Esophagus (tissue), 2 donors: ENCODE measurements around the gene CAMK1D. TPM values are rescaled to one million over a fixed set of nuclear protein-coding genes. Genes with fewer than 3 reads are reported as not detected.

ENCODE experiments used
- H3K27ac ChIP-seq, 2 donors: one replicate each; pipeline ENCODE4 v1.5.1; 2013; ENCODE audit warnings: low read depth in 2 of 2, mild to moderate bottlenecking in 2 of 2, inconsistent platforms in 1 of 2, low read length in 1 of 2, moderate library complexity in 1 of 2
- H3K27me3 ChIP-seq, 2 donors: one replicate each; pipeline ENCODE4 v1.6.1; 2013; ENCODE audit warnings: low read length in 2 of 2, control low read depth in 1 of 2, mild to moderate bottlenecking in 1 of 2; ENCODE audit not compliant: insufficient read depth in 2 of 2, control insufficient read depth in 1 of 2
- H3K36me3 ChIP-seq, 2 donors: one replicate each; pipeline ENCODE4 v1.6.1; 2013; ENCODE audit warnings: low read length in 1 of 2; ENCODE audit not compliant: control insufficient read depth in 2 of 2, insufficient read depth in 2 of 2
- H3K4me1 ChIP-seq, 2 donors: one replicate each; pipeline ENCODE4 v1.6.1; 2013; ENCODE audit warnings: low read length in 1 of 2; ENCODE audit not compliant: control insufficient read depth in 2 of 2, insufficient read depth in 2 of 2
- H3K4me3 ChIP-seq, 2 donors: one replicate each; pipeline ENCODE4 v1.5.1; 2013; ENCODE audit warnings: low read length in 2 of 2, mild to moderate bottlenecking in 2 of 2, low read depth in 1 of 2, moderate library complexity in 1 of 2
- H3K9me3 ChIP-seq, 2 donors: one replicate each; pipeline ENCODE4 v1.6.1; 2013; ENCODE audit warnings: mild to moderate bottlenecking in 2 of 2, low read depth in 1 of 2, low read length in 1 of 2, moderate library complexity in 1 of 2; ENCODE audit not compliant: control insufficient read depth in 2 of 2, insufficient read depth in 1 of 2
- WGBS, 2 donors: extraction: QIAGEN DNeasy Blood & Tissue Kit; methylation state at CpG; one replicate each; pipeline ENCODE4 v1.1.7; 2013; 5-methylcytosine and 5-hydroxymethylcytosine counted together
- polyA plus RNA-seq, 2 donors: library from polyadenylated mRNA; stranded (reverse); fragments of 200-250 nt; gene quantifications; one replicate each; pipeline ENCODE4 v1.2.3, GENCODE V29; 2013
- donor health status: healthy with polysubstance abuse.
- donor health status: Bipolar disorder and iron deficiency.

CAMK1D gene
- polyA plus RNA-seq, 2 donors = 5.4 to 5.6 TPM

DNA sequence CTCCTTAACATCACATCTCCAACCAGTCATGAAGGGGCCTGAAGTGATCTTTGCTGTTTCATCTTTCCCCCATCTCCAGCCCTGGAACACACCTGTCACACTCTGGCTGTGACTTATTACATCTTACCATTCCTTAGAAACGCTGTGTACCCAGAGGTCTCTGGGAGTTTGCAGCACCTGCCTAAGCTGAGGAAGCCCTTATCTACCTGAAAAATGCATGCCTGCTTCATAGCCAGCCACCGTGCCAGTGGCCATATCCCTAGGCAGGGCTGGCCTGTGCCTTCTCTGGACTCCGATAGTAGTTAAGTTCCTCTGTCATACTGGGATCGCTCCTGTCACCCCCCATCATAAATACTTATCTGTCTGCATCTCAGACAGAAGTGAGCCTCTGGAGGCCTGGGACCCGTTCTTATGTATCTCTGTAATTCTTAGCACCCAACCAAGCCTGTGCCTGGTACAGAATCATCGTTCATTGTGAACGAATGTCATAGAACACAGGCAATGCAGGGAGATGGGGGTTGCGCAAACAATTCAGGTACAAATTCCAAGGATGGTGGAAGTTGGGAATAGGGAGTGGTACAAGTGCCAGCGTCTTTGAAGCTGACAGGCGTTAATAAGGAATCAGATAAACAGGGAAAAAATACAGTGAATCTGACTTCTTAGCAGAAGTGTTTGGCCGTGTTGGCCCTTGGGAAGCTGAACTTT lies 254.6 kb downstream of the CAMK1D start:
- no peaks in the 10 kb centered on the region for H3K27me3 ChIP-seq
- H3K9me3 ChIP-seq = no peaks in the 10 kb centered on the region
- H3K27ac ChIP-seq = peak overlapping the region in 1 of 2 donors; percentile 76
- H3K36me3 ChIP-seq = no peaks in the 10 kb centered on the region
- no peak overlapping the region for H3K4me3 ChIP-seq
- WGBS, 2 donors = 80 to 95% methylated on average over 11 of the region's 11 CpGs
- H3K4me1 ChIP-seq = peaks cover 0 to 13% of the 10 kb centered on the region in 2 donors

DNA sequence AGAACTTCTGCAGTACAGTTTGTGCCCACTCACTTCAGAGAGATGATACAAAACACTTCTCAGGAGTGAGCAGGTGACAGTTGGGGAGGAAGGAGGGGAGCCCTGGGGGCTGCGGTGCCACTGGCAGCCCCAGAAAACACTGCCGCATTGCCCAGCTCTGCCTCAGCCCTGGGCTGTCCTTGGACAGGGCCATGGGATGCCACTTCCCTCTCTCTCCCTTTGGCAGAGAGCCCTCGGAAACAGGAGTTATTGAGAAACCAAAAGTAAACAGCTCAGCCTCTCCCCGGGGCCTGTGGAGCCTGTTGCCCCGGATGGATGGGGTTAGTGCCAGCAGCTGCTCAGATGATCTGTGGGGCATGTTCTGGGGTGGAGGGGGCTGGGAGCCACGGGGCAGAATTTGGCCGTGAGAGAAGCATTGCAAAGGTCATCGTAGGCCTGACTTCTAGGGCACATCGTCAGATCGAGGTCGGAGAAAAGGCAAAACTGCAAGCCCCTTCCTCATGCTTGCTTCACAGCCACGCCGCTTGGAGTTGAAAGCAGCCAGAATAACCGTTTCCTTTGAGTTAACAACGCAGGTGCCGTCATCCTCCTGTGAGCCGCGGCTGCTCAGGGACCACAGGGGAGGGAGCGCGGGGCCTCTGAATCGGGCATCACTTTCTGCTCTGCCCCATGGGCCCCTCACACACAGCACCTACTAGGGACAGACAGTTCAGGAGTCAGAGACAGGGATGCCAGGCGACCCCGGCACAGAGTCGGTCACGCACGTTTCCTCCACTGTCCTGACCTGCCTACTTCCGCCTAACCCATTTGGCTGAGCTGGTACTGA lies 256.4 kb downstream of the CAMK1D start:
- H3K4me3 ChIP-seq = peak overlapping the region; percentile 28 to 45
- WGBS, 2 donors = 24% methylated on average over 27 of the region's 27 CpGs
- H3K36me3 ChIP-seq = no peaks in the 10 kb centered on the region
- H3K27ac ChIP-seq = peak overlapping the region; percentile 85 to 95
- H3K9me3 ChIP-seq = no peaks in the 10 kb centered on the region
- H3K4me1 ChIP-seq = peaks cover 0 to 13% of the 10 kb centered on the region in 2 donors
- H3K27me3 ChIP-seq = no peaks in the 10 kb centered on the region

GRCh38 chr10:12606461-12606860 lies 257.1 kb downstream of the CAMK1D start:
- 52 to 53% methylated on average over 12 of the region's 12 CpGs for WGBS, 2 donors
- peak overlapping the region in 1 of 2 donors; percentile 45 for H3K4me3 ChIP-seq

DNA sequence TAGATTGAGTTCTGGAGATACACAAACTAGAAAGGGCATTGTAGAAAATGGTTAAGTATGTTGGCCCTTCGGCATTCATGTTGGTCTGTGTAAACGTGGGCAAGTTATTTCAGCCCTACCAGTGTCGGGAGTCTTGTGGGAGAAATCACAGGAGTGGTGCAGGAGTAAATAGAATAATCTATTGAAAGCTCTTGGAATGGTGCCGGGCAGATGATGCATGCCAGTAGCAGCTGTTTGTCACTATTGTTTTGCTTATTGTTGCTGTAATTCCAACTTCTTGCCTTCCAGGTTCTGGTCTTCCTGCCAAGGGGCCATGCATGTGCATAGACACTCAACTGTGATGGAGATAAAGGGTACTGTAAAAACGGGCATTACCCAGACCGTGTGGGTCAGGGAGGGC lies 259.4 kb downstream of the CAMK1D start:
- Histone ChIP-seq H3K27ac (no peak overlapping the region), H3K36me3 (no peaks in the 10 kb centered on the region), H3K4me3 (no peak overlapping the region), H3K27me3 (no peaks in the 10 kb centered on the region), H3K9me3 (no peaks in the 10 kb centered on the region), H3K4me1 (peaks cover 0 to 13% of the 10 kb centered on the region in 2 donors)
- WGBS, 2 donors = 57 to 63% methylated on average over 6 of the region's 6 CpGs

More at GRCh38 chr10:12606461-12606860, 257.1 kb downstream of the CAMK1D start:
- peak overlapping the region; percentile 85 to 95 for H3K27ac ChIP-seq
- peaks cover 0 to 13% of the 10 kb centered on the region in 2 donors for H3K4me1 ChIP-seq
- no peaks in the 10 kb centered on the region for H3K36me3 ChIP-seq
- no peaks in the 10 kb centered on the region for H3K27me3 ChIP-seq
- H3K9me3 ChIP-seq = no peaks in the 10 kb centered on the region

DNA sequence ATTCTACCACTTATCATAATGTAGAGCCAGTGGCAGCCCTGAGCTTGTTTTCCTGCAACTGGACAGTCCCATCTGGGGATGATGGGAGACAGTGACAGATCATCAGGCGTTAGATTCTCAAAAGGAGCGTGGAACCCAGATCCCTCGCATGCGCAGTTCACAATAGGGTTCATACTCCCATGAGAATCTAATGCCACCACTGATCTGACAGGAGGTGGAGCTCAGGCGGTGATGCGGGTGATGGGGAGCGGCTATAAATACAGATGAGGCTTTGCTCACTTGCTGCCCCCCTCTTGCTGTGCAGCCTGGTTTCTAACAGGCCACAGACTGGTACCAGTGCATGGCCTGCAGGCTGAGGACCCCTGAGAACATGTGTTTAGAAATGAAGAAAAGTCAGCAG lies 260.1 kb downstream of the CAMK1D start:
- H3K27ac ChIP-seq = no peak overlapping the region
- H3K4me3 ChIP-seq = no peak overlapping the region
- no peaks in the 10 kb centered on the region for H3K36me3 ChIP-seq
- no peaks in the 10 kb centered on the region for H3K27me3 ChIP-seq
- peaks cover 0 to 13% of the 10 kb centered on the region in 2 donors for H3K4me1 ChIP-seq
- H3K9me3 ChIP-seq = no peaks in the 10 kb centered on the region
- WGBS, 2 donors = 91 to 96% methylated on average over 7 of the region's 7 CpGs

- Histone ChIP-seq H3K36me3 (no peaks in the 10 kb centered on the region), H3K27ac (no peak overlapping the region), H3K9me3 (no peaks in the 10 kb centered on the region), H3K4me1 (peaks cover 0 to 3% of the 10 kb centered on the region in 2 donors), H3K4me3 (no peak overlapping the region), H3K27me3 (no peaks in the 10 kb centered on the region)
- WGBS, 2 donors = 92 to 94% methylated on average over 5 of the region's 5 CpGs
Measured at GRCh38 chr10:12613136-12613535, 263.8 kb downstream of the CAMK1D start.

GRCh38 chr10:12614177-12614995 lies 265.0 kb downstream of the CAMK1D start:
- 86 to 88% methylated on average over 9 of the region's 9 CpGs for WGBS, 2 donors
- no peak overlapping the region for H3K27ac ChIP-seq
- H3K4me1 ChIP-seq = peaks cover 0 to 3% of the 10 kb centered on the region in 2 donors
- no peak overlapping the region for H3K4me3 ChIP-seq
- H3K36me3 ChIP-seq = no peaks in the 10 kb centered on the region
- no peaks in the 10 kb centered on the region for H3K9me3 ChIP-seq
- no peaks in the 10 kb centered on the region for H3K27me3 ChIP-seq

DNA sequence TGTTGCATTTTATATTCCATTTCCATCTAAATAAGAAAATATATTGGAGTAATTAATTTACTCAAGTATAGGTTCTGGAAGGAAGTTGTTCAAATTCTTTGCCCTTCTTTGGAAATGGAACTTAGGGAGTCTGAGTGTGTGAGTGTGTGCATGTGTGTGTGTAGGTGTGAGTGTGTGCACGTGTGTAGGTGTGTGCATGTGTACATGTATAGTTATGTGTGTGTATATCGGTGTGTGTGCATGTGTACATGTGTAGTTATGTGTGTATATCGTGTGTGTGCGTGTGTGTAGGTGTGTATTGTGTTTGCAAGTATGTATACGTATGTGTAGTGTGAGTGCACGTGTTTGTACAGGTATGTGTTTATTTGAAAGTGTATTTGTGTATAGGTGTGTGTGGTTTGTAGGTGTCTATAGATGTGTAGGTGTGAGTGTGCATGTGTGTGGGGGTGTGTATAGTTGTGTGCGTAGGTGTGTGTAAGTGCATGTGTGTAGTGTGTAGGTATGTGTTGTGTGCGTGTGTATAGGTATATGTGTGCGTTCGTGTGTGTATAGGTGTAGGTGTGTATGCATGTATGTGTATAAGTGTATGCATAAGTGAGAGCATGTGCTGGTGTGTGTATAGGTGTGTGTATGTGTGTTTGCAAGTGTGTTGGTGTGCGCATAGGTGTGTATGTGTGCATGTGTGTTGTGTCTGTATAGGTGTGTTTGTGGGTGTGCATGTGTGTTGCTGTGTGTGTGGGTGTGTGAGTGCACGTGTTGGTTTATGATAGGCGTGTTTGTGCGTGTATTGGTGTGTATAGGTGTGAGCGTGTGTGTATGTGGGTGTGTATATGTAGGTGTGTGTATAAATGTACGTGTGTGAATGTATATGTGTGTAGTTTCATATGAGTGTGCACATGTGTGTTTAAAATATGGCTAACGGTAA lies 266.2 kb downstream of the CAMK1D start:
- Histone ChIP-seq H3K4me1 (peaks cover 0 to 3% of the 10 kb centered on the region in 2 donors), H3K27me3 (no peaks in the 10 kb centered on the region), H3K4me3 (no peak overlapping the region), H3K27ac (no peak overlapping the region), H3K9me3 (no peaks in the 10 kb centered on the region), H3K36me3 (no peaks in the 10 kb centered on the region)
- 96% methylated on average over 17 of the region's 17 CpGs for WGBS, 2 donors
